NB4 (cell line): ENCODE measurements around the gene SPSB1.

ENCODE experiments used
- DNase-seq: peaks from one replicate; pipeline ENCODE4 v3.0.0; 2010; ENCODE audit warnings: low read depth
- H3K4me3 ChIP-seq: one replicate; pipeline ENCODE4 v1.5.1; 2011; ENCODE audit warnings: mild to moderate bottlenecking, low read depth, low read length, moderate library complexity
- MYC ChIP-seq: IDR thresholded peaks from 2 replicates; pipeline ENCODE4 v1.6.1; 2011; ENCODE audit warnings: low read depth, low read length
- POLR2A ChIP-seq: IDR thresholded peaks from 2 replicates; pipeline ENCODE4 v1.6.1; 2011; ENCODE audit warnings: mild to moderate bottlenecking; ENCODE audit not compliant: insufficient read length; ENCODE audit errors: extremely low read depth
- TF ChIP-seq, protein P1 (sequence below): IDR thresholded peaks from 2 replicates; pipeline ENCODE4 v1.6.1; 2011; ENCODE audit warnings: low read depth, low read length
- TF ChIP-seq, protein P2 (sequence below): IDR thresholded peaks from one replicate; pipeline ENCODE4 v1.5.1; 2012; ENCODE audit warnings: low read depth, low read length

The SPSB1 gene

DNA sequence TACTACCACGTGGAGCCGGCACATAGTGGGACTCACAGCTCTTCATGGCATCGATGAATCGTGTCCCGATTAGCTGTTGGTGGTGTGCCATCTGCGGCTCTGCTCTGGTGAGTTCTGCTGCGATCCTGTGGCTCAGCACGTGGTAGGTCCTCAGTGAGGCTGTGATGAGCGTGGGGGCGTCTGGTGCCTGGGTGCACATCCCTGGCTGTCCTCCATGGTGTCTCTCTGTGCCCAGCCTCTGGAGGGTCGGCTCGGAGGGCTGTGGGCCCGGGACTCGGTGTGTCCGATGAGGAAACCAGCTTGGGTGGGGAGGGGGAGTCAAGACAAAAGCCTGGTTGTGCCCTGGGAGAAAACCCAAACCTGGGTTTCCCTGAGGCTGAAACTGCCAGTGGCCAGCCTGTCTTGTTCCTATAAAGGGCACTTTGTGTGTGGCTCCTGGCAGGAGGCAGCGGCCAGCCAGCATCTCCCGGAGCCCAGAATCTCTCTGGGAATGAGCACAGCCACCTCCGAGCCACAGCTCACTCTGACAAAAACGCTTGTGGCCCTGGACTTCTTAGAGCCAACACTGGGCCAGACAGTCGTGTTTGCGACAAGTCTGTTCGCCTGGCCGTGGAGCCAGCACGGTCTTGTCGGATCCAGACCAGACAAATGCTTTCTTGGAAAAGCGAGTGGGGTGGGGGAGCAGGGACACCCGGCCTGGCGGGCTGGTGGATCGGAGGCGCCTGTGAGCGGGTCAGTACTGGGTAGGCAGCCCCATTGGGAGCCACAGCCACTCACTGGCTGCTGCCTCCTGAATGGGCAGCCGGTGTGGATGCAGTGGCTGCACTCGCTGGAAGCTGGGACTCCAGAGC, 31.8 kb downstream of the SPSB1 start:
- DNase-seq = no peak
- TF ChIP-seq MYC = no peak
- no peak for TF ChIP-seq POLR2A
- TF ChIP-seq, protein P1, sequence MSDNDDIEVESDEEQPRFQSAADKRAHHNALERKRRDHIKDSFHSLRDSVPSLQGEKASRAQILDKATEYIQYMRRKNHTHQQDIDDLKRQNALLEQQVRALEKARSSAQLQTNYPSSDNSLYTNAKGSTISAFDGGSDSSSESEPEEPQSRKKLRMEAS = no peak
- TF ChIP-seq, protein P2, sequence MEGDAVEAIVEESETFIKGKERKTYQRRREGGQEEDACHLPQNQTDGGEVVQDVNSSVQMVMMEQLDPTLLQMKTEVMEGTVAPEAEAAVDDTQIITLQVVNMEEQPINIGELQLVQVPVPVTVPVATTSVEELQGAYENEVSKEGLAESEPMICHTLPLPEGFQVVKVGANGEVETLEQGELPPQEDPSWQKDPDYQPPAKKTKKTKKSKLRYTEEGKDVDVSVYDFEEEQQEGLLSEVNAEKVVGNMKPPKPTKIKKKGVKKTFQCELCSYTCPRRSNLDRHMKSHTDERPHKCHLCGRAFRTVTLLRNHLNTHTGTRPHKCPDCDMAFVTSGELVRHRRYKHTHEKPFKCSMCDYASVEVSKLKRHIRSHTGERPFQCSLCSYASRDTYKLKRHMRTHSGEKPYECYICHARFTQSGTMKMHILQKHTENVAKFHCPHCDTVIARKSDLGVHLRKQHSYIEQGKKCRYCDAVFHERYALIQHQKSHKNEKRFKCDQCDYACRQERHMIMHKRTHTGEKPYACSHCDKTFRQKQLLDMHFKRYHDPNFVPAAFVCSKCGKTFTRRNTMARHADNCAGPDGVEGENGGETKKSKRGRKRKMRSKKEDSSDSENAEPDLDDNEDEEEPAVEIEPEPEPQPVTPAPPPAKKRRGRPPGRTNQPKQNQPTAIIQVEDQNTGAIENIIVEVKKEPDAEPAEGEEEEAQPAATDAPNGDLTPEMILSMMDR = no peak
- H3K4me3 ChIP-seq = no peak overlapping the region

DNA sequence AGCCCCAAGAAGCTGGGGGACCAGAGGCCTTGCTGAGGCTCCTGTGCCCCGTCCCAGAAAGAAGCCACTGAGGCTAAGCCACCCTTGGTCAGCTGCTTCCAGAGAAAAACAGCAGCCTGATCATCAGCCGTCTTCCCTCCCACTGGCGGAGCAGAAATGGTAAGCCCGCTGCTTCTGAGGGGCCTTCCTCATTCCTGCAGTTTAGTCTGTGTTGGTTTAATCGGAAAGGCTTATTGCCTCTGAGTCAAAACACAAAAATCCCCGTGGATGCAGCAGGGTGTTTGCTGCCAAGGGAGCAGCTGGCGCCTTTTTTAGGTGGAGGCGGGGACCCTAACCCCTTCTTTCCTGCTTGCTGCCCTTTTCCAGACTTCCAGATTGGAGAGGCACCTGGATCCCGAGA, 33.9 kb downstream of the SPSB1 start:
- no peak overlapping the region for H3K4me3 ChIP-seq
- no peak for TF ChIP-seq POLR2A
- no peak for TF ChIP-seq MYC
- TF ChIP-seq, protein P1 = no peak
- TF ChIP-seq, protein P2 = no peak
- no peak for DNase-seq

DNA sequence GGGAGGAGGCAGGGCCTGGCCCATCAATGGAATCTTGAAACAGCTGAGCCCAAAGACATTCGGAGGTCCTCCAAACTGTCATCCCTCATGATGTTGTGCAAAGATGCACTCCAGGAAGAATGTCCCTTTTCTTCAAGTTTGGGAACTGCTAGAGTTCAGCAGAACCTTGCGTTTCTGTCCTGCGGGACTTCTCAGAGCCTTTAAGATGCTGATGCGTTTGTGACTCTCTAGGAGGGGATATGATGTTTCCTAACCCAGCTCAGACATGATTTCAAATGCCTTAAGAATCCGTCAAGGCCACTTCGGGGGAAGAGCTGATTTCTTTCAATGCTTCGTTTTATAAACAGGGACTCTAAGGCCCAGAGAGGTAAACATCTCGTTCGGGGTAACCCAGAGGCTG, 35.5 kb downstream of the SPSB1 start:
- no peak for DNase-seq
- H3K4me3 ChIP-seq = no peak overlapping the region
- TF ChIP-seq MYC (no peak), POLR2A (no peak)
- TF ChIP-seq, protein P1 = no peak
- TF ChIP-seq, protein P2 = no peak

DNA sequence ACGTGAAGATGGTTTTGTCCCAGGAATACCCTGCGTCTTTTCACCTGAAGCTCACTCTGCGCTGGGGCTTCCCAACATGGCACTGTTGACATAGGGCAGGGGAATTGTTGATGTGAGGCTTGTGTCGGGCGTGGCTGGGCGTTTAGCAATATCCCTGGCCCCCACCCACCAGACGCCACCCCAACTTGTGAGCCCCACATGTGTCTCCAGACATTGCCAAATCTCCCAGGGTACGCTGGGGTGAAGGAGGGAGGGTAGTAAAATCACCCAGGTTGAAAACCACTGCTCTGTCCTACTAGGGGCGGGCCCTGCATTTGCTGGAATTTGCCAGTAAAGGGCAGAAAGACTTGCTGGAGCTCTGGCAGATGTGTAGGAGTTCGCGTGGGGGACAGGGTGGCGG, 36.0 kb downstream of the SPSB1 start:
- H3K4me3 ChIP-seq = no peak overlapping the region
- TF ChIP-seq, protein P1 = no peak
- no peak for TF ChIP-seq POLR2A
- no peak for TF ChIP-seq MYC
- TF ChIP-seq, protein P2 = no peak
- no peak for DNase-seq

DNA sequence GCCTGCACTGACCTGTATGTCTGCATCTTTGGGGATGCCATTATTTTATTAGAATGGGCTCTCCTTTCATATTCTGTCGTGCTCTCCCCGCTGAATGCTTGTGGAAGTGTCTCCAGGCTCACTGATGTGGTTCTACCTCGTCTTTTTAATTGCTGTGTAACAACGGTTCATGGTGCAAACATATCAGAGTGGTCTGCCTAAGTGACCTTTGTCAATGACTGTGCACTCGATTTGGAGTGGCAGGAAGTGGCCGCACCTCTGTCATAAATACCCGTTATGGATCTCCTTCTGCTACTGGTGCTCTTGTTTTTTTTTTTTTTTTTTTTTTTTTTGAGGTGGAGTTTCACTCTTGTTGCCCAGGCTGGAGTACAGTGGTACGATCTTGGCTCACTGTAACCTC, 38.3 kb downstream of the SPSB1 start:
- TF ChIP-seq, protein P1 = no peak
- no peak for TF ChIP-seq MYC
- no peak for TF ChIP-seq POLR2A
- TF ChIP-seq, protein P2 = no peak
- H3K4me3 ChIP-seq = no peak overlapping the region
- no peak for DNase-seq
